ENCODE measurements around the gene UBXN6. TPM values are rescaled to one million over a fixed set of nuclear protein-coding genes. Genes with fewer than 3 reads are reported as not detected.
A peak's percentile ranks its signal among the peaks of the same experiment; 100 is the strongest.

Gene UBXN6
- total RNA-seq, 1 donor from 2014 or later, result 96.8 TPM

DNA sequence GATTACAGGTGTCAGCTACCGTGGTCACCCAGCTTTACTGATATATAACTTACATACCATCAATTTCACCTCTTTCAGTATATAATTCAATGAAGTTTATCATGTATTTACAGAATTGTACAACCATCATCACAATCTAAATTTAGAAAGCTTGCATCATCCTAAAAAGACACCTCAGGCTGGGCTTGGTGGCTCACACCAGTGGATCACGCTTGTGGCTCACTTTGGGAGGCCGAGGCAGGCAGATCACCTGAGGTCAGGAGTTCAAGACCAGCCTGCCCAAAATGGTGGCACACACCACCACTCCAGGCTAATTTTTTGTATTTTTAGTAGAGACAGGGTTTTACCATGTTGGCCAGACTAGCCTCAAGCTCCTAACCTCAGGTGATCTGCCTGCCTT, 10.2 kb upstream of the UBXN6 start:
- no peak overlapping the region for H3K27ac Mint-ChIP-seq (ENCODE audit: unreplicated experiment)
- TF ChIP-seq CTCF (IDR thresholded peaks at IDR 0.05), result no peak
- H3K36me3 Mint-ChIP-seq (ENCODE audit: unreplicated experiment), result no peaks in the 10 kb centered on the region
- no peak overlapping the region for H3K4me3 Mint-ChIP-seq (ENCODE audit: unreplicated experiment)
- H3K4me1 Mint-ChIP-seq (ENCODE audit: unreplicated experiment), result peaks cover 4% of the 10 kb centered on the region
- H3K27me3 Mint-ChIP-seq (ENCODE audit: unreplicated experiment), result no peaks in the 10 kb centered on the region
- DNase-seq (ENCODE audit: extremely low spot score, unreplicated experiment), result no peak
- no peaks in the 10 kb centered on the region for H3K9me3 Mint-ChIP-seq (ENCODE audit: unreplicated experiment)

DNA sequence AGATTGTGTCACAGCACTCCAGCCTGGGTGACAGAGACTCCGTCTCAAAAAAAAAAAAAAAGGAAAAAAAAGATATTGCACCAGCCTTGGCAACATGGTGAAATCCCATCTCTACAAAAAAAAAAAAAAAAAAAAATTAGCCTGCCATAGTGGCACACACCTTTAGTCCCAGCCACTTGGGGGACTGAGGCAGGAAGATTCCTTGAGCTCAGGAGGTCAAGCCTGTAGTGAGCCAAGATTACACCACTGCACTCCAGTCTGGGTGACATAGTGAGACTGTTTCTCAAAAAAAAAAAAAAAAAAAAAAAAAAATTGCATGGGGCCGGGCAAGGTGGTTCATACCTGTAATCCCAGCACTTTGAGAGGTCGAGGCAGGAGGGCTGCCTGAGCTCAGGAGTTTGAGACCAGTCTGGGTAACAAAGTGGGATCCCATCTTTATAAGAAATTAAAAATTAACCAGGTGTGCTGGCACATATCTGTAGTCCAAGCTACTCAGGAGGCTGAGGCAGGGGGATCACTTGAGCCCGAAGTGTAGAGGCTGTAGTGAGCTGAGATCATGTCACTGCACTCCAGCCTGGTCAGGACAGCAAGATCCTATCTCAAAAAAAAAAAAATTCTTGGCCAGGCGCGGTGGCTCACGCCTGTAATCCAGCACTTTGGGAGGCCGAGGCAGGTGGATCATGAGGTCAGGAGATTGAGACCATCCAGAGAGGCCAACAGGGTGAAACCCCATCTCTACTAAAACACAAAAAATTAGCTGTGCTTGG, 7.4 kb upstream of the UBXN6 start:
- H3K9me3 Mint-ChIP-seq (ENCODE audit: unreplicated experiment), result no peaks in the 10 kb centered on the region
- H3K4me3 Mint-ChIP-seq (ENCODE audit: unreplicated experiment), result no peak overlapping the region
- no peaks in the 10 kb centered on the region for H3K4me1 Mint-ChIP-seq (ENCODE audit: unreplicated experiment)
- H3K27ac Mint-ChIP-seq (ENCODE audit: unreplicated experiment), result no peak overlapping the region
- TF ChIP-seq CTCF (IDR thresholded peaks at IDR 0.05), result no peak
- H3K36me3 Mint-ChIP-seq (ENCODE audit: unreplicated experiment), result no peaks in the 10 kb centered on the region
- DNase-seq (ENCODE audit: extremely low spot score, unreplicated experiment), result no peak
- H3K27me3 Mint-ChIP-seq (ENCODE audit: unreplicated experiment), result no peaks in the 10 kb centered on the region

GRCh38 chr19:4456843-4457653, 546 bp downstream of the UBXN6 start:
- DNase-seq (ENCODE audit: extremely low spot score, unreplicated experiment), result no peak
- Mint-ChIP-seq H3K9me3 (ENCODE audit: unreplicated experiment) (no peaks in the 10 kb centered on the region), H3K4me1 (ENCODE audit: unreplicated experiment) (peaks cover 25% of the 10 kb centered on the region), H3K27me3 (ENCODE audit: unreplicated experiment) (no peaks in the 10 kb centered on the region), H3K27ac (ENCODE audit: unreplicated experiment) (peak overlapping the region; percentile 97), H3K4me3 (ENCODE audit: unreplicated experiment) (peak overlapping the region; percentile 93), H3K36me3 (ENCODE audit: unreplicated experiment) (no peaks in the 10 kb centered on the region)
- TF ChIP-seq CTCF (IDR thresholded peaks at IDR 0.05), result no peak

GRCh38 chr19:4456476-4456842, 1.1 kb downstream of the UBXN6 start:
- Mint-ChIP-seq H3K4me3 (ENCODE audit: unreplicated experiment) (peak overlapping the region; percentile 93), H3K4me1 (ENCODE audit: unreplicated experiment) (peaks cover 25% of the 10 kb centered on the region), H3K36me3 (ENCODE audit: unreplicated experiment) (no peaks in the 10 kb centered on the region), H3K9me3 (ENCODE audit: unreplicated experiment) (no peaks in the 10 kb centered on the region), H3K27me3 (ENCODE audit: unreplicated experiment) (no peaks in the 10 kb centered on the region), H3K27ac (ENCODE audit: unreplicated experiment) (peak overlapping the region; percentile 97)
- DNase-seq (ENCODE audit: extremely low spot score, unreplicated experiment), result no peak
- no peak for TF ChIP-seq CTCF (IDR thresholded peaks at IDR 0.05)

Data from osteocyte (in vitro differentiated cells).